Measurements from ENCODE around the gene RNF183.

DNA sequence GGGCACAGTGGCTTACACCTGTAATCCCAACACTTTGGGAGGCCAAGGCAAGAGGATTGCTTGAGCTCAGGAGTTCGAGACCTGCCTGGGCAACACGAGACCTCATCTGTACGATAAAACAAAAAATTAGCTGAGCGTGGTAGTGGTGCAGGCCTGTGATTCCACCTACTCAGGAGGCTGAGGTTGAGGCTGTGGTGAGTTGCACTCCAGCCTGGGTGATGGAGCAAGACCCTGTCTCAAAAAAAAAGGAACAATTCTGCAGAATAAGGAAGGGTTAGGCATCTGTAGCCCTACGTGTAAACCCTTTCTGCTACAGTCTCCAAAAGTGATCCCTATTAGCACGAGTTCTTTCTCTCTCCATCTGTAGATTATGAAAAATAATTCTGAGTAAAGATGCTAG is 47.7 kb downstream of the RNF183 start:
- TF ChIP-seq, protein P1, sequence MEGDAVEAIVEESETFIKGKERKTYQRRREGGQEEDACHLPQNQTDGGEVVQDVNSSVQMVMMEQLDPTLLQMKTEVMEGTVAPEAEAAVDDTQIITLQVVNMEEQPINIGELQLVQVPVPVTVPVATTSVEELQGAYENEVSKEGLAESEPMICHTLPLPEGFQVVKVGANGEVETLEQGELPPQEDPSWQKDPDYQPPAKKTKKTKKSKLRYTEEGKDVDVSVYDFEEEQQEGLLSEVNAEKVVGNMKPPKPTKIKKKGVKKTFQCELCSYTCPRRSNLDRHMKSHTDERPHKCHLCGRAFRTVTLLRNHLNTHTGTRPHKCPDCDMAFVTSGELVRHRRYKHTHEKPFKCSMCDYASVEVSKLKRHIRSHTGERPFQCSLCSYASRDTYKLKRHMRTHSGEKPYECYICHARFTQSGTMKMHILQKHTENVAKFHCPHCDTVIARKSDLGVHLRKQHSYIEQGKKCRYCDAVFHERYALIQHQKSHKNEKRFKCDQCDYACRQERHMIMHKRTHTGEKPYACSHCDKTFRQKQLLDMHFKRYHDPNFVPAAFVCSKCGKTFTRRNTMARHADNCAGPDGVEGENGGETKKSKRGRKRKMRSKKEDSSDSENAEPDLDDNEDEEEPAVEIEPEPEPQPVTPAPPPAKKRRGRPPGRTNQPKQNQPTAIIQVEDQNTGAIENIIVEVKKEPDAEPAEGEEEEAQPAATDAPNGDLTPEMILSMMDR (IDR thresholded peaks at IDR 0.05; ENCODE audit: insufficient read depth, low read length), result no peak
- TF ChIP-seq REST (IDR thresholded peaks at IDR 0.05; ENCODE audit: insufficient replicate concordance, low read depth) (no peak), POLR2AphosphoS5 (IDR thresholded peaks at IDR 0.05; ENCODE audit: low read depth) (peak; percentile 50), GABPA (IDR thresholded peaks at IDR 0.05; ENCODE audit: low read depth) (no peak)

Measured in HL-60 (cell line).